Psoas muscle (tissue), 8 donors: ENCODE results near the gene UCHL3. TPM values are rescaled to one million over a fixed set of nuclear protein-coding genes. Genes with fewer than 3 reads are reported as not detected.

ENCODE experiments used
- ATAC-seq, 4 donors: fragments of 200-7000 bp; cut with Tn5 transposase; one replicate each; pipeline ENCODE4 v1.9.1; 2020; ENCODE audit warnings: moderate library complexity in 3 of 4, mild to moderate bottlenecking in 2 of 4
- DNase-seq, 2 donors: peaks; one replicate each; pipeline ENCODE4 v3.0.0-alpha.2; 2020
- H3K27ac ChIP-seq: fragments of 200-600 bp; one replicate; pipeline ENCODE4 v1.8.0; 2022
- H3K27me3 ChIP-seq, 3 donors: fragments of 200-600 bp in 1 of 3; one replicate each; pipeline versions ENCODE4 v1.6.1 to v1.8.0; 2013 to 2022; ENCODE audit warnings: low read length in 2 of 3, mild to moderate bottlenecking in 2 of 3, moderate library complexity in 1 of 3; ENCODE audit not compliant: insufficient read depth in 3 of 3
- H3K36me3 ChIP-seq, 2 donors: fragments of 200-600 bp in 1 of 2; one replicate each; pipeline versions ENCODE4 v1.6.1 to v1.8.0; 2013 to 2022; ENCODE audit warnings: low read depth in 1 of 2, mild to moderate bottlenecking in 1 of 2, moderate library complexity in 1 of 2; ENCODE audit not compliant: insufficient read depth in 1 of 2
- H3K4me1 ChIP-seq: fragments of 200-600 bp; one replicate; pipeline ENCODE4 v1.8.0; 2022
- H3K4me3 ChIP-seq: fragments of 200-600 bp; one replicate; pipeline ENCODE4 v1.8.0; 2022; ENCODE audit warnings: mild to moderate bottlenecking
- H3K9me3 ChIP-seq: fragments of 200-600 bp; one replicate; pipeline ENCODE4 v1.8.0; 2022
- WGBS, 3 donors: extraction: QIAGEN DNeasy Blood & Tissue Kit; methylation state at CpG; one replicate each; pipeline versions ENCODE4 v1.1.6 to v1.1.7; 2013; 5-methylcytosine and 5-hydroxymethylcytosine counted together
- intact Hi-C, 2 donors: fragments of 100-400 bp; cut with DNase I; formaldehyde crosslinking; loops; one replicate each; pipeline versions ENCODE4 v1.11.0 to v1.14.2; 2022
- polyA plus RNA-seq, 3 donors: library from polyadenylated mRNA; stranded (reverse); fragments of 200-250 nt; gene quantifications; one replicate each; pipeline ENCODE4 v1.2.3, GENCODE V29; 2013
- total RNA-seq, 4 donors: library from RNA; stranded (reverse); fragmentation: NEBNext Ultra II Directional in 2 of 4; extraction: Animal tissue kit (Norgen Biotek cat#: 25700) in 2 of 4; gene quantifications; one replicate each; pipeline versions ENCODE4 v1.2.1 to v1.2.4, GENCODE V29; 2021 to 2023
- TF ChIP-seq, protein P1 (sequence below): fragments of 200-600 bp; IDR thresholded peaks from one replicate; pipeline ENCODE4 v1.8.0; 2022; ENCODE audit warnings: antibody characterized with exemption
- donor health status: healthy with polysubstance abuse.
- donor health status: DM: no; HTN: no; CAD: no; lungs with moderate emphysema.
- donor health status: Bipolar disorder and iron deficiency.
- donor health status: healthy.
- donor health status: DM: yes; HTN: yes; CAD: no.
- donor health status: DM: no; HTN: no; CAD: no.
- donor health status: DM: no; HTN: no; CAD: no.
- donor health status: DM: yes; HTN: yes; CAD: no.

The UCHL3 gene
- total and polyA plus RNA-seq, 7 donors, result 33.8 to 96.5 (median 52.3) TPM

DNA sequence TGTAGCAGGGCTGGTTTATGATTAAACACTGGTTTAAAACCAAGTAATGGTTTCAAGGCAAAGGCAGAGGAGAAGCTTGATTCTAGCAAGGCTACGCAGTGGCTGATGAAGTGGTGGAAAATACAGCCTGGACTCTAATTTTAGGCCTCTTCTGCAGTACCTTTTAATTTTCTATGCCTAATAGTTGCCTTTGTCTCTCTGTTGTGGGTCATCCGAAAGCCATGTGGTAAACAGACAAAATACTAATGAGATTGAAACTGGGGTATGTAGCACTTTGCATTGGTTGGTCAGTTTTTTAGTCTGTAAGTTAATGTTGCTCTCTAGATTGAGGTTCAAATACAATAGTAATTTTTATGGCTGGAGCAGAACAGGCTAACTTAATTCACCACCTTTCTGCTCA is 89.9 kb downstream of the UCHL3 start:
- ATAC-seq (no peak), DNase-seq (no peak)
- Histone ChIP-seq H3K4me1 (peaks cover 5% of the 10 kb centered on the region), H3K36me3 (no peaks in the 10 kb centered on the region), H3K4me3 (no peak overlapping the region), H3K27me3 (peaks cover 0 to 10% (median 0%) of the 10 kb centered on the region in 3 donors), H3K9me3 (no peaks in the 10 kb centered on the region), H3K27ac (no peak overlapping the region)
- TF ChIP-seq, protein P1, sequence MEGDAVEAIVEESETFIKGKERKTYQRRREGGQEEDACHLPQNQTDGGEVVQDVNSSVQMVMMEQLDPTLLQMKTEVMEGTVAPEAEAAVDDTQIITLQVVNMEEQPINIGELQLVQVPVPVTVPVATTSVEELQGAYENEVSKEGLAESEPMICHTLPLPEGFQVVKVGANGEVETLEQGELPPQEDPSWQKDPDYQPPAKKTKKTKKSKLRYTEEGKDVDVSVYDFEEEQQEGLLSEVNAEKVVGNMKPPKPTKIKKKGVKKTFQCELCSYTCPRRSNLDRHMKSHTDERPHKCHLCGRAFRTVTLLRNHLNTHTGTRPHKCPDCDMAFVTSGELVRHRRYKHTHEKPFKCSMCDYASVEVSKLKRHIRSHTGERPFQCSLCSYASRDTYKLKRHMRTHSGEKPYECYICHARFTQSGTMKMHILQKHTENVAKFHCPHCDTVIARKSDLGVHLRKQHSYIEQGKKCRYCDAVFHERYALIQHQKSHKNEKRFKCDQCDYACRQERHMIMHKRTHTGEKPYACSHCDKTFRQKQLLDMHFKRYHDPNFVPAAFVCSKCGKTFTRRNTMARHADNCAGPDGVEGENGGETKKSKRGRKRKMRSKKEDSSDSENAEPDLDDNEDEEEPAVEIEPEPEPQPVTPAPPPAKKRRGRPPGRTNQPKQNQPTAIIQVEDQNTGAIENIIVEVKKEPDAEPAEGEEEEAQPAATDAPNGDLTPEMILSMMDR, result no peak
- WGBS, 3 donors, result 97 to 100% (median 98%) methylated on average over 2 of the region's 2 CpGs
- intact Hi-C loops, result no loop called here

- H3K36me3 ChIP-seq, result peaks cover 0 to 2% of the 10 kb centered on the region in 2 donors
- no peaks in the 10 kb centered on the region for H3K9me3 ChIP-seq
- peaks cover 5% of the 10 kb centered on the region for H3K4me1 ChIP-seq
- no peak overlapping the region for H3K4me3 ChIP-seq
- ATAC-seq, result no peak
- intact Hi-C loops, result no loop called here
- WGBS, 3 donors, result 92 to 95% (median 93%) methylated on average over 6 of the region's 6 CpGs
- no peak for DNase-seq
- no peak overlapping the region for H3K27ac ChIP-seq
- peaks cover 0 to 10% (median 0%) of the 10 kb centered on the region in 3 donors for H3K27me3 ChIP-seq
- TF ChIP-seq, protein P1, result no peak
Measured at GRCh38 chr13:75641026-75641425, 91.4 kb downstream of the UCHL3 start.

- Histone ChIP-seq H3K36me3 (peaks cover 0 to 4% of the 10 kb centered on the region in 2 donors), H3K27ac (no peak overlapping the region), H3K4me3 (no peak overlapping the region), H3K9me3 (no peaks in the 10 kb centered on the region), H3K27me3 (no peaks in the 10 kb centered on the region), H3K4me1 (no peaks in the 10 kb centered on the region)
- TF ChIP-seq, protein P1, result no peak
- DNase-seq (no peak), ATAC-seq (no peak)
- WGBS, 3 donors, result 91 to 95% (median 95%) methylated on average over 1 of the region's 1 CpG
- intact Hi-C loops, result no loop called here
Measured at GRCh38 chr13:75643182-75643581, 93.6 kb downstream of the UCHL3 start.

GRCh38 chr13:75643693-75644092 is 94.1 kb downstream of the UCHL3 start:
- Histone ChIP-seq H3K9me3 (no peaks in the 10 kb centered on the region), H3K4me3 (no peak overlapping the region), H3K27ac (no peak overlapping the region), H3K27me3 (no peaks in the 10 kb centered on the region), H3K4me1 (no peaks in the 10 kb centered on the region), H3K36me3 (peaks cover 0 to 4% of the 10 kb centered on the region in 2 donors)
- ATAC-seq (no peak), DNase-seq (no peak)
- intact Hi-C loops, result no loop called here
- TF ChIP-seq, protein P1, result no peak

- intact Hi-C loops, result no loop called here
- ATAC-seq (no peak), DNase-seq (no peak)
- Histone ChIP-seq H3K9me3 (no peaks in the 10 kb centered on the region), H3K27me3 (no peaks in the 10 kb centered on the region), H3K27ac (no peak overlapping the region), H3K4me3 (no peak overlapping the region), H3K4me1 (no peaks in the 10 kb centered on the region), H3K36me3 (peaks cover 0 to 4% of the 10 kb centered on the region in 2 donors)
- TF ChIP-seq, protein P1, result no peak
- 90 to 95% (median 93%) methylated on average over 3 of the region's 3 CpGs for WGBS, 3 donors
Measured at GRCh38 chr13:75645141-75645540, 95.5 kb downstream of the UCHL3 start.
